RWPE2 (cell line): Measurements from ENCODE around the gene PIK3C2B.
"Not testable (repeated sequence)": the region's sequence is repeated elsewhere in the genome, so short reads cannot be mapped to it uniquely, and the experiment has no call there.

Experiments
- ATAC-seq: fragments of 200-7000 bp; cut with Tn5 transposase; 3 replicates; pipeline ENCODE4 v1.9.1; 2021; ENCODE audit warnings: low read depth
- DNase-seq: peaks from one replicate; pipeline ENCODE4 v3.0.0-alpha.2; 2020; ENCODE audit warnings: low spot score
- H3K27ac ChIP-seq: fragments of 450-650 bp; 2 replicates; pipeline ENCODE4 v1.5.1; 2017; ENCODE audit warnings: mild to moderate bottlenecking; ENCODE audit not compliant: poor library complexity, severe bottlenecking
- H3K27me3 ChIP-seq: fragments of 250-450 bp; sonication (Bioruptor Pico); 2 replicates; pipeline ENCODE4 v1.5.1; 2021; ENCODE audit warnings: mild to moderate bottlenecking, moderate library complexity; ENCODE audit not compliant: insufficient read depth, poor library complexity, severe bottlenecking
- H3K36me3 ChIP-seq: fragments of 250-450 bp; sonication (Bioruptor Pico); 2 replicates; pipeline ENCODE4 v1.5.1; 2020; ENCODE audit warnings: low read depth, mild to moderate bottlenecking, moderate library complexity
- H3K4me1 ChIP-seq: fragments of 250-450 bp; sonication (Bioruptor Pico); 2 replicates; pipeline ENCODE4 v1.5.1; 2021; ENCODE audit warnings: mild to moderate bottlenecking, moderate library complexity; ENCODE audit not compliant: insufficient read depth, poor library complexity, severe bottlenecking
- H3K4me3 ChIP-seq: fragments of 250-450 bp; sonication (Bioruptor Pico); 2 replicates; pipeline ENCODE4 v1.5.1; 2021; ENCODE audit warnings: mild to moderate bottlenecking, moderate library complexity; ENCODE audit not compliant: severe bottlenecking
- H3K9me3 ChIP-seq: fragments of 250-450 bp; sonication (Bioruptor Pico); 2 replicates; pipeline ENCODE4 v1.5.1; 2021; ENCODE audit warnings: mild to moderate bottlenecking, moderate library complexity; ENCODE audit not compliant: severe bottlenecking
- TF ChIP-seq, protein P1 (sequence below): fragments of 450-650 bp; IDR thresholded peaks from one replicate; pipeline ENCODE4 v1.5.1; 2017; ENCODE audit warnings: mild to moderate bottlenecking, moderate library complexity; ENCODE audit not compliant: poor library complexity, severe bottlenecking

PIK3C2B gene

GRCh38 chr1:204520834-204521709 is 26.5 kb upstream of the PIK3C2B start:
- Histone ChIP-seq H3K27ac (no peak overlapping the region), H3K4me3 (no peak overlapping the region), H3K36me3 (peaks cover 64% of the 10 kb centered on the region)

GRCh38 chr1:204517382-204517781 is 22.8 kb upstream of the PIK3C2B start:
- not testable (repeated sequence) for ATAC-seq, DNase-seq, H3K9me3 ChIP-seq, H3K27me3 ChIP-seq, H3K4me1 ChIP-seq
- Histone ChIP-seq H3K4me3 (peak overlapping the region; percentile 62), H3K27ac (peak overlapping the region; percentile 73), H3K36me3 (peaks cover 31% of the 10 kb centered on the region)

More at GRCh38 chr1:204520834-204521709, 26.5 kb upstream of the PIK3C2B start:
- no peak for ATAC-seq
- Histone ChIP-seq H3K9me3 (peaks cover 18% of the 10 kb centered on the region), H3K27me3 (no peaks in the 10 kb centered on the region), H3K4me1 (peaks cover 16% of the 10 kb centered on the region)
- no peak for DNase-seq
- TF ChIP-seq, protein P1, sequence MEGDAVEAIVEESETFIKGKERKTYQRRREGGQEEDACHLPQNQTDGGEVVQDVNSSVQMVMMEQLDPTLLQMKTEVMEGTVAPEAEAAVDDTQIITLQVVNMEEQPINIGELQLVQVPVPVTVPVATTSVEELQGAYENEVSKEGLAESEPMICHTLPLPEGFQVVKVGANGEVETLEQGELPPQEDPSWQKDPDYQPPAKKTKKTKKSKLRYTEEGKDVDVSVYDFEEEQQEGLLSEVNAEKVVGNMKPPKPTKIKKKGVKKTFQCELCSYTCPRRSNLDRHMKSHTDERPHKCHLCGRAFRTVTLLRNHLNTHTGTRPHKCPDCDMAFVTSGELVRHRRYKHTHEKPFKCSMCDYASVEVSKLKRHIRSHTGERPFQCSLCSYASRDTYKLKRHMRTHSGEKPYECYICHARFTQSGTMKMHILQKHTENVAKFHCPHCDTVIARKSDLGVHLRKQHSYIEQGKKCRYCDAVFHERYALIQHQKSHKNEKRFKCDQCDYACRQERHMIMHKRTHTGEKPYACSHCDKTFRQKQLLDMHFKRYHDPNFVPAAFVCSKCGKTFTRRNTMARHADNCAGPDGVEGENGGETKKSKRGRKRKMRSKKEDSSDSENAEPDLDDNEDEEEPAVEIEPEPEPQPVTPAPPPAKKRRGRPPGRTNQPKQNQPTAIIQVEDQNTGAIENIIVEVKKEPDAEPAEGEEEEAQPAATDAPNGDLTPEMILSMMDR: no peak

GRCh38 chr1:204516180-204516879 is 21.7 kb upstream of the PIK3C2B start, which contains the start of gene MDM4:
MDM4 (plus strand) TSS chr1:204516406; CDS start chr1:204525519, 9,113 bp downstream.
- TF ChIP-seq, protein P1: no peak
- Histone ChIP-seq H3K9me3 (peaks cover under 1% of the 10 kb centered on the region), H3K27ac (peak within 1 kb of the TSS; percentile 73), H3K4me3 (peak within 1 kb of the TSS; percentile 62), H3K4me1 (no peaks in the 10 kb centered on the region), H3K27me3 (no peaks in the 10 kb centered on the region), H3K36me3 (peaks cover 24% of the 10 kb centered on the region)
- ATAC-seq (peak; percentile 99), DNase-seq (peak; percentile 90)

DNA sequence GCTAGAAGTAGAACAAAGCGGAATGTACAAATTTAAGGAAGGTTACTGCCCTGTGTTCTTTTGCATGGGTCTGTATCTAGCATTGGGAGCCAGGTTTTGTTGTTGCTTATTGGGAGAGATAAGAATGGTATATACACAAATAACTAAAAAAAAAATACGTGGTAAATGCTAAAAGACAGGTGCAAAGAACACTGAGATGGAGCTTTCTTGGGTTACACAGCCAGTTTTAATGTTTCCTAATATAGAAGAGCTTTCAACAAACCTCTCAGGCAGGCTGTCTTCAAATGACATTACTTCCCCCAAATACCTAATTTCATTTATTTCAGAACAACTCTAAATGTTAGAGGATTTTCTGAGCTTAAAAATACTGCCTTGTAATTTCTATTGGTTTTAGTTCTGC is 20.2 kb upstream of the PIK3C2B start:
- TF ChIP-seq, protein P1: no peak
- H3K4me3 ChIP-seq: no peak overlapping the region
- no peaks in the 10 kb centered on the region for H3K4me1 ChIP-seq
- H3K27me3 ChIP-seq: no peaks in the 10 kb centered on the region
- no peaks in the 10 kb centered on the region for H3K9me3 ChIP-seq
- H3K36me3 ChIP-seq: peaks cover 20% of the 10 kb centered on the region
- DNase-seq (no peak), ATAC-seq (no peak)
- no peak overlapping the region for H3K27ac ChIP-seq

- H3K4me1 ChIP-seq: no peaks in the 10 kb centered on the region
- H3K4me3 ChIP-seq: no peak overlapping the region
- H3K27ac ChIP-seq: no peak overlapping the region
- no peak for DNase-seq
- no peaks in the 10 kb centered on the region for H3K9me3 ChIP-seq
- peaks cover 9% of the 10 kb centered on the region; the same call in 1 of the 2 replicates for H3K36me3 ChIP-seq
- H3K27me3 ChIP-seq: no peaks in the 10 kb centered on the region
- TF ChIP-seq, protein P1: no peak
- no peak for ATAC-seq
Observed at GRCh38 chr1:204513117-204513716, 18.6 kb upstream of the PIK3C2B start.
